Activated T-helper 17 cell treated with anti-CD3 and anti-CD28 coated beads, Interleukin-2, amount 50 U/mL, for 72 hours (primary cell): ENCODE measurements around the gene SYP. TPM values are rescaled to one million over a fixed set of nuclear protein-coding genes. Genes with fewer than 3 reads are reported as not detected.
"Not testable (repeated sequence)": the region's sequence is repeated elsewhere in the genome, so short reads cannot be mapped to it uniquely, and the experiment has no call there.

Experiments
- ATAC-seq: fragments of 150-1000 bp; cut with Tn5 transposase; replicated peaks from 2 replicates; pipeline ENCODE4 v1.10.0; 2021; ENCODE audit warnings: mild to moderate bottlenecking, moderate library complexity
- H3K27ac Mint-ChIP-seq: one replicate; pipeline ENCODE4 v1.8.0; 2022; ENCODE audit warnings: mixed read lengths
- H3K27me3 Mint-ChIP-seq: one replicate; pipeline ENCODE4 v1.8.0; 2022; ENCODE audit warnings: mixed read lengths
- H3K36me3 Mint-ChIP-seq: one replicate; pipeline ENCODE4 v1.8.0; 2022; ENCODE audit warnings: low read depth, mild to moderate bottlenecking, mixed read lengths
- H3K4me1 Mint-ChIP-seq: one replicate; pipeline ENCODE4 v1.8.0; 2022; ENCODE audit warnings: mixed read lengths
- H3K4me3 Mint-ChIP-seq: one replicate; pipeline ENCODE4 v1.8.0; 2022; ENCODE audit warnings: mild to moderate bottlenecking, mixed read lengths
- H3K9me3 Mint-ChIP-seq: one replicate; pipeline ENCODE4 v1.8.0; 2022; ENCODE audit warnings: mixed read lengths
- total RNA-seq, 2 donors: library from RNA; stranded (reverse); gene quantifications; one replicate each; pipeline ENCODE4 v1.2.3, GENCODE V29; 2022

The SYP gene
- total RNA-seq, 2 donors from 2014 or later, result 16.6 to 53.4 TPM

- H3K9me3 Mint-ChIP-seq, result no peaks in the 10 kb centered on the region
- H3K4me1 Mint-ChIP-seq, result peaks cover 14% of the 10 kb centered on the region
- peak overlapping the region; percentile 81 for H3K27ac Mint-ChIP-seq
- H3K27me3 Mint-ChIP-seq, result no peaks in the 10 kb centered on the region
- ATAC-seq, result no peak
- no peak overlapping the region for H3K4me3 Mint-ChIP-seq
- H3K36me3 Mint-ChIP-seq, result peaks cover 76% of the 10 kb centered on the region
These were observed 23.3 kb downstream of the SYP start for GRCh38 chrX:49176421-49177326.

- ATAC-seq, result no peak
- Mint-ChIP-seq H3K9me3 (no peaks in the 10 kb centered on the region), H3K36me3 (peaks cover 71% of the 10 kb centered on the region), H3K27me3 (no peaks in the 10 kb centered on the region), H3K4me1 (peaks cover 14% of the 10 kb centered on the region), H3K27ac (peak overlapping the region; percentile 81), H3K4me3 (no peak overlapping the region)
These were observed 24.3 kb downstream of the SYP start for GRCh38 chrX:49175435-49176274.

GRCh38 chrX:49174723-49175122 lies 25.3 kb downstream of the SYP start:
- peaks cover 61% of the 10 kb centered on the region for H3K36me3 Mint-ChIP-seq
- peak overlapping the region; percentile 85 for H3K4me3 Mint-ChIP-seq
- H3K27me3 Mint-ChIP-seq, result no peaks in the 10 kb centered on the region
- ATAC-seq, result no peak
- peaks cover 14% of the 10 kb centered on the region for H3K4me1 Mint-ChIP-seq
- H3K27ac Mint-ChIP-seq, result no peak overlapping the region
- no peaks in the 10 kb centered on the region for H3K9me3 Mint-ChIP-seq

GRCh38 chrX:49173544-49173943 lies 26.4 kb downstream of the SYP start:
- H3K9me3 Mint-ChIP-seq, H3K27me3 Mint-ChIP-seq, ATAC-seq: not testable (repeated sequence)
- H3K4me1 Mint-ChIP-seq, result peaks cover 14% of the 10 kb centered on the region
- H3K27ac Mint-ChIP-seq, result peak overlapping the region; percentile 87
- peaks cover 53% of the 10 kb centered on the region for H3K36me3 Mint-ChIP-seq
- peak overlapping the region; percentile 85 for H3K4me3 Mint-ChIP-seq

GRCh38 chrX:49172280-49172780 lies 27.7 kb downstream of the SYP start:
- Mint-ChIP-seq H3K27me3 (no peaks in the 10 kb centered on the region), H3K4me3 (peak overlapping the region; percentile 85), H3K27ac (peak overlapping the region; percentile 87), H3K4me1 (peaks cover 14% of the 10 kb centered on the region), H3K9me3 (no peaks in the 10 kb centered on the region), H3K36me3 (peaks cover 47% of the 10 kb centered on the region)
- ATAC-seq, result peak; percentile 84

- Mint-ChIP-seq H3K36me3 (peaks cover 45% of the 10 kb centered on the region), H3K27ac (peak within 1 kb of the TSS; percentile 87), H3K4me3 (peak within 1 kb of the TSS; percentile 85), H3K27me3 (no peaks in the 10 kb centered on the region), H3K4me1 (peaks cover 14% of the 10 kb centered on the region), H3K9me3 (no peaks in the 10 kb centered on the region)
- ATAC-seq, result peak; percentile 72
These were observed 28.2 kb downstream of the SYP start, which contains the start of gene PLP2 for GRCh38 chrX:49171752-49172279. Gene PLP2, plus strand, starts transcription at chrX:49171898. Its CDS starts 103 bp downstream, at chrX:49172001.

GRCh38 chrX:49167740-49168108 lies 32.3 kb downstream of the SYP start:
- H3K9me3 Mint-ChIP-seq, result no peaks in the 10 kb centered on the region
- peaks cover 7% of the 10 kb centered on the region for H3K4me1 Mint-ChIP-seq
- peaks cover 4% of the 10 kb centered on the region for H3K36me3 Mint-ChIP-seq
- peak overlapping the region; percentile 96 for H3K27ac Mint-ChIP-seq
- H3K27me3 Mint-ChIP-seq, result no peaks in the 10 kb centered on the region
- H3K4me3 Mint-ChIP-seq, result peak overlapping the region; percentile 94
- no peak for ATAC-seq

- H3K36me3 Mint-ChIP-seq, result no peaks in the 10 kb centered on the region
- H3K27me3 Mint-ChIP-seq, result no peaks in the 10 kb centered on the region
- peak overlapping the region; percentile 96 for H3K27ac Mint-ChIP-seq
- peak overlapping the region; percentile 94 for H3K4me3 Mint-ChIP-seq
- peak; percentile 49 for ATAC-seq
- peaks cover 7% of the 10 kb centered on the region for H3K4me1 Mint-ChIP-seq
- H3K9me3 Mint-ChIP-seq, result no peaks in the 10 kb centered on the region
These were observed 32.9 kb downstream of the SYP start for GRCh38 chrX:49166914-49167739.

- H3K4me3 Mint-ChIP-seq, result peak overlapping the region; percentile 94
- H3K36me3 Mint-ChIP-seq, result no peaks in the 10 kb centered on the region
- no peaks in the 10 kb centered on the region for H3K9me3 Mint-ChIP-seq
- no peaks in the 10 kb centered on the region for H3K27me3 Mint-ChIP-seq
- peak overlapping the region; percentile 96 for H3K27ac Mint-ChIP-seq
- ATAC-seq, result peak; percentile 66
- H3K4me1 Mint-ChIP-seq, result peaks cover 7% of the 10 kb centered on the region
These were observed 33.8 kb downstream of the SYP start for GRCh38 chrX:49165901-49166881.

GRCh38 chrX:49164589-49165360 lies 35.2 kb downstream of the SYP start:
- Mint-ChIP-seq H3K4me3 (peak overlapping the region; percentile 94), H3K27me3 (no peaks in the 10 kb centered on the region), H3K36me3 (no peaks in the 10 kb centered on the region), H3K9me3 (no peaks in the 10 kb centered on the region), H3K27ac (peak overlapping the region; percentile 92), H3K4me1 (peaks cover 7% of the 10 kb centered on the region)
- ATAC-seq, result no peak

GRCh38 chrX:49163555-49164419 lies 36.2 kb downstream of the SYP start:
- peak overlapping the region; percentile 94 for H3K4me3 Mint-ChIP-seq
- H3K36me3 Mint-ChIP-seq, result no peaks in the 10 kb centered on the region
- peak overlapping the region; percentile 92 for H3K27ac Mint-ChIP-seq
- ATAC-seq, result peak; percentile 61
- H3K9me3 Mint-ChIP-seq, result no peaks in the 10 kb centered on the region
- peaks cover 7% of the 10 kb centered on the region for H3K4me1 Mint-ChIP-seq
- no peaks in the 10 kb centered on the region for H3K27me3 Mint-ChIP-seq
